Activated CD8-positive, alpha-beta T cell treated with anti-CD3 and anti-CD28 coated beads, Interleukin-2, amount 10 ng/mL, durations not matched to agents 7 days and 5 days (primary cell): ENCODE results near the gene SH2D1B. TPM values are rescaled to one million over a fixed set of nuclear protein-coding genes. Genes with fewer than 3 reads are reported as not detected.

Source experiments
- ATAC-seq: fragments of 150-1000 bp; cut with Tn5 transposase; one replicate; pipeline ENCODE4 v1.10.0; 2021; ENCODE audit warnings: moderate library complexity
- CTCF ChIA-PET: fragments of 350-600 bp; sonication (Branson Sonifier 250); formaldehyde crosslinking; loops from one replicate; lab custom pipeline; 2021; ENCODE audit warnings: antibody characterized with exemption; lab: Charles Lee
- POLR2A ChIA-PET: fragments of 350-600 bp; sonication (Branson Sonifier 250); formaldehyde crosslinking; loops from one replicate; lab custom pipeline; 2021; ENCODE audit warnings: antibody characterized with exemption; lab: Charles Lee
- DNase-seq: peaks from one replicate; pipeline ENCODE4 v3.0.0-alpha.2; 2020
- H3K27ac Mint-ChIP-seq: one replicate; pipeline ENCODE4 v1.8.0; 2021; ENCODE audit warnings: mild to moderate bottlenecking, mixed read lengths
- H3K27me3 Mint-ChIP-seq: one replicate; pipeline ENCODE4 v1.8.0; 2021; ENCODE audit warnings: low read depth, mixed read lengths
- H3K36me3 Mint-ChIP-seq: one replicate; pipeline ENCODE4 v1.8.0; 2021; ENCODE audit warnings: low read depth, mixed read lengths
- H3K4me1 Mint-ChIP-seq: one replicate; pipeline ENCODE4 v1.8.0; 2021; ENCODE audit warnings: low read depth, mixed read lengths
- H3K4me3 Mint-ChIP-seq: one replicate; pipeline ENCODE4 v1.8.0; 2021; ENCODE audit warnings: mild to moderate bottlenecking, mixed read lengths
- H3K9me3 Mint-ChIP-seq: one replicate; pipeline ENCODE4 v1.8.0; 2022; ENCODE audit warnings: mixed read lengths; ENCODE audit not compliant: insufficient read depth
- total RNA-seq, 2 experiments: library from RNA; stranded (reverse); gene quantifications; one replicate each; pipeline ENCODE4 v1.2.3, GENCODE V29; 2021

Gene SH2D1B
- total RNA-seq, 2 experiments from 2014 or later = not detected

GRCh38 chr1:162366149-162366548 is 45.8 kb downstream of the SH2D1B start:
- CTCF ChIA-PET = interaction anchor here (1.2 kb wide), 1 partner anchor 10 kb away, joined by 3 read pairs; no protein-coding TSS in a partner anchor

GRCh38 chr1:162365284-162366020 is 46.5 kb downstream of the SH2D1B start:
- H3K4me1 Mint-ChIP-seq = no peaks in the 10 kb centered on the region
- CTCF ChIA-PET = no interaction called here
- ATAC-seq = no peak

More at GRCh38 chr1:162366149-162366548, 45.8 kb downstream of the SH2D1B start:
- Mint-ChIP-seq H3K36me3 (no peaks in the 10 kb centered on the region), H3K27ac (no peak overlapping the region), H3K4me1 (no peaks in the 10 kb centered on the region), H3K9me3 (no peaks in the 10 kb centered on the region), H3K27me3 (no peaks in the 10 kb centered on the region), H3K4me3 (no peak overlapping the region)
- no peak for ATAC-seq
- DNase-seq = no peak
- POLR2A ChIA-PET = no interaction called here

GRCh38 chr1:162364498-162364897 is 47.4 kb downstream of the SH2D1B start:
- H3K27ac Mint-ChIP-seq = no peak overlapping the region
- H3K27me3 Mint-ChIP-seq = no peaks in the 10 kb centered on the region
- no peaks in the 10 kb centered on the region for H3K36me3 Mint-ChIP-seq
- H3K9me3 Mint-ChIP-seq = no peaks in the 10 kb centered on the region
- POLR2A ChIA-PET = no interaction called here
- H3K4me1 Mint-ChIP-seq = no peaks in the 10 kb centered on the region
- ATAC-seq (no peak), DNase-seq (no peak)
- CTCF ChIA-PET = no interaction called here
- H3K4me3 Mint-ChIP-seq = no peak overlapping the region

More at GRCh38 chr1:162365284-162366020, 46.5 kb downstream of the SH2D1B start:
- Mint-ChIP-seq H3K27ac (no peak overlapping the region), H3K4me3 (no peak overlapping the region), H3K9me3 (no peaks in the 10 kb centered on the region), H3K36me3 (no peaks in the 10 kb centered on the region), H3K27me3 (no peaks in the 10 kb centered on the region)
- no peak for DNase-seq
- POLR2A ChIA-PET = no interaction called here

- Mint-ChIP-seq H3K4me3 (no peak overlapping the region), H3K9me3 (no peaks in the 10 kb centered on the region), H3K27me3 (no peaks in the 10 kb centered on the region), H3K4me1 (no peaks in the 10 kb centered on the region), H3K36me3 (no peaks in the 10 kb centered on the region), H3K27ac (no peak overlapping the region)
- ATAC-seq (no peak), DNase-seq (no peak)
- POLR2A ChIA-PET = no interaction called here
- CTCF ChIA-PET = no interaction called here
Measured at GRCh38 chr1:162363823-162364222, 48.1 kb downstream of the SH2D1B start.

- ATAC-seq = no peak
Measured at GRCh38 chr1:162361349-162361748, 50.6 kb downstream of the SH2D1B start.

GRCh38 chr1:162360874-162361260 is 51.1 kb downstream of the SH2D1B start:
- no peaks in the 10 kb centered on the region for H3K4me1 Mint-ChIP-seq
- ChIA-PET POLR2A (no interaction called here), CTCF (no interaction called here)
- DNase-seq (no peak), ATAC-seq (no peak)
- no peaks in the 10 kb centered on the region for H3K9me3 Mint-ChIP-seq
- no peak overlapping the region for H3K27ac Mint-ChIP-seq
- H3K27me3 Mint-ChIP-seq = no peaks in the 10 kb centered on the region
- no peaks in the 10 kb centered on the region for H3K36me3 Mint-ChIP-seq
- H3K4me3 Mint-ChIP-seq = no peak overlapping the region

More at GRCh38 chr1:162361349-162361748, 50.6 kb downstream of the SH2D1B start:
- Mint-ChIP-seq H3K4me3 (no peak overlapping the region), H3K4me1 (no peaks in the 10 kb centered on the region), H3K36me3 (no peaks in the 10 kb centered on the region), H3K27me3 (no peaks in the 10 kb centered on the region), H3K27ac (no peak overlapping the region), H3K9me3 (no peaks in the 10 kb centered on the region)
- ChIA-PET POLR2A (no interaction called here), CTCF (no interaction called here)
- DNase-seq = no peak

- no peaks in the 10 kb centered on the region for H3K9me3 Mint-ChIP-seq
- ATAC-seq = no peak
- CTCF ChIA-PET = no interaction called here
Measured at GRCh38 chr1:162360237-162360873, 51.6 kb downstream of the SH2D1B start.

GRCh38 chr1:162359523-162360236 is 52.3 kb downstream of the SH2D1B start:
- H3K27ac Mint-ChIP-seq = no peak overlapping the region
- H3K9me3 Mint-ChIP-seq = no peaks in the 10 kb centered on the region
- ChIA-PET CTCF (no interaction called here), POLR2A (no interaction called here)
- DNase-seq (no peak), ATAC-seq (no peak)
- no peaks in the 10 kb centered on the region for H3K4me1 Mint-ChIP-seq
- no peaks in the 10 kb centered on the region for H3K36me3 Mint-ChIP-seq
- H3K27me3 Mint-ChIP-seq = no peaks in the 10 kb centered on the region
- no peak overlapping the region for H3K4me3 Mint-ChIP-seq

More at GRCh38 chr1:162360237-162360873, 51.6 kb downstream of the SH2D1B start:
- H3K36me3 Mint-ChIP-seq = no peaks in the 10 kb centered on the region
- POLR2A ChIA-PET = no interaction called here
- no peak overlapping the region for H3K27ac Mint-ChIP-seq
- H3K4me1 Mint-ChIP-seq = no peaks in the 10 kb centered on the region
- H3K4me3 Mint-ChIP-seq = no peak overlapping the region
- no peak for DNase-seq
- no peaks in the 10 kb centered on the region for H3K27me3 Mint-ChIP-seq

- Mint-ChIP-seq H3K36me3 (no peaks in the 10 kb centered on the region), H3K4me3 (no peak overlapping the region), H3K27ac (no peak overlapping the region), H3K27me3 (no peaks in the 10 kb centered on the region), H3K9me3 (no peaks in the 10 kb centered on the region), H3K4me1 (no peaks in the 10 kb centered on the region)
- ATAC-seq = no peak
- no peak for DNase-seq
- ChIA-PET CTCF (no interaction called here), POLR2A (no interaction called here)
Measured at GRCh38 chr1:162358928-162359327, 53.0 kb downstream of the SH2D1B start.

- Mint-ChIP-seq H3K27ac (no peak overlapping the region), H3K9me3 (no peaks in the 10 kb centered on the region), H3K4me1 (no peaks in the 10 kb centered on the region), H3K36me3 (no peaks in the 10 kb centered on the region), H3K4me3 (no peak overlapping the region), H3K27me3 (peaks cover 3% of the 10 kb centered on the region)
- ATAC-seq = no peak
- CTCF ChIA-PET = interaction anchor here (0.9 to 1.3 kb wide), 2 partner anchors 19 to 23 kb away, joined by 3 read pairs; no protein-coding TSS in a partner anchor
- DNase-seq = no peak
- POLR2A ChIA-PET = no interaction called here
Measured at GRCh38 chr1:162357681-162358266, 54.2 kb downstream of the SH2D1B start.

- ATAC-seq (no peak), DNase-seq (no peak)
- no peak overlapping the region for H3K4me3 Mint-ChIP-seq
- ChIA-PET POLR2A (no interaction called here), CTCF (no interaction called here)
- H3K36me3 Mint-ChIP-seq = no peaks in the 10 kb centered on the region
- H3K9me3 Mint-ChIP-seq = no peaks in the 10 kb centered on the region
- peaks cover 11% of the 10 kb centered on the region for H3K27me3 Mint-ChIP-seq
- H3K4me1 Mint-ChIP-seq = no peaks in the 10 kb centered on the region
- no peak overlapping the region for H3K27ac Mint-ChIP-seq
Measured at GRCh38 chr1:162353702-162354101, 58.2 kb downstream of the SH2D1B start.
